ENCODE measurements around the gene NFATC2IP. TPM values are rescaled to one million over a fixed set of nuclear protein-coding genes. Genes with fewer than 3 reads are reported as not detected.

NFATC2IP gene
- polyA plus RNA-seq, 1 donor (not counting 4 experiments of a cell fraction or from before 2014, with no cell fraction given): 56.5 TPM

DNA sequence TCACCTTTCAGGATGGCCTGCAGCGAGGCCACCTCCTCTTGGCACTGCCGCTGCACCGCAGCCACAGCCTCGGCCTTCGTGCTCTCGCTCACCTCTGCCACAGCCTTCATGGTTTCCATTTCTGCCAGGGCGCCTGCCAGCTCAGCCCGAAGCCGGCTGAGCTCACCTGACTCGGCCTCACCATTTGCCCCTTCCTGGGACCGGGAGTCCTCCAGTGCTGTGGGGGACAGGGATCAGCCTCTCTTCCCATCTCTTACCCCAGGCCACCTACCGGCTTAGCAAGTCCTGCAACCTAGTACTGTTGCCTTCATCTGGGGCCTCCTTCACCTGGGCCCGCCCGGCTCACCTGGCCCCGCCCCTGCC, 26.4 kb upstream of the NFATC2IP start:
- Histone ChIP-seq H3K4me2 (ENCODE audit: control insufficient read depth, extremely low read depth, insufficient read depth, low read depth, low read length) (peak overlapping the region; percentile 94), H3K9me1 (ENCODE audit: control insufficient read depth, extremely low read depth, insufficient read depth, low read length) (no peaks in the 10 kb centered on the region), H3K79me2 (ENCODE audit: control insufficient read depth, insufficient read depth, low read length) (peaks cover 3% of the 10 kb centered on the region), H3K9me3 (ENCODE audit: control insufficient read depth, low read depth, low read length) (no peaks in the 10 kb centered on the region), H4K20me1 (ENCODE audit: control insufficient read depth, extremely low read depth, insufficient read depth, low read length) (no peaks in the 10 kb centered on the region), H3K27ac (ENCODE audit: control insufficient read depth, insufficient read depth, low read length) (peak overlapping the region; percentile 60), H3K36me3 (ENCODE audit: control insufficient read depth in 2 of 2, extremely low read depth in 1 of 2, insufficient read depth in 2 of 2, low read length in 2 of 2) (peaks cover 0 to 5% of the 10 kb centered on the region in 2 experiments), H3K9ac (ENCODE audit: control insufficient read depth, extremely low read depth, insufficient read depth, low read length) (peak overlapping the region; percentile 69), H2AFZ (ENCODE audit: control insufficient read depth, low read length) (peak overlapping the region; percentile 91), H3K27me3 (ENCODE audit: control insufficient read depth, extremely low read depth, insufficient read depth, low read length) (no peaks in the 10 kb centered on the region), H3K4me1 (ENCODE audit: control insufficient read depth, extremely low read depth, insufficient read depth, low read length) (peaks cover 8% of the 10 kb centered on the region), H3K4me3 (ENCODE audit: control insufficient read depth in 2 of 3, extremely low read depth in 1 of 3, insufficient read depth in 2 of 3, low read depth in 1 of 3, low read length in 3 of 3) (peak overlapping the region; percentile 68 to 75 (median 73))
- FAIRE-seq (no peak), DNase-seq (ENCODE audit: low read depth, low spot score) (no peak)
- peak; percentile 29 to 64 (median 48) for TF ChIP-seq CTCF (optimal IDR thresholded peaks at IDR 0.05 in 1 of 3, IDR thresholded peaks at IDR 0.05 in 1 of 3, conservative IDR thresholded peaks at IDR 0.05 in 1 of 3; ENCODE audit: extremely low read depth in 1 of 3, insufficient read depth in 2 of 3, low read length in 3 of 3)
- TF ChIP-seq EZH2 (IDR thresholded peaks at IDR 0.05; ENCODE audit: low read length): no peak
- dilution Hi-C loops (cut with MboI; ENCODE audit: extremely low pct_ligation_motif_present, low sequenced_read_pairs): no loop called here

GRCh38 chr16:28924762-28925385, 25.9 kb upstream of the NFATC2IP start, which contains the start of gene RABEP2:
Gene RABEP2 (minus strand): TSS chr16:28925238. CDS start chr16:28925163, 75 bp downstream.
- Histone ChIP-seq H3K9me1 (ENCODE audit: control insufficient read depth, extremely low read depth, insufficient read depth, low read length) (no peaks in the 10 kb centered on the region), H2AFZ (ENCODE audit: control insufficient read depth, low read length) (peak within 1 kb of the TSS; percentile 94), H3K27me3 (ENCODE audit: control insufficient read depth, extremely low read depth, insufficient read depth, low read length) (no peaks in the 10 kb centered on the region), H3K4me2 (ENCODE audit: control insufficient read depth, extremely low read depth, insufficient read depth, low read depth, low read length) (peak within 1 kb of the TSS; percentile 99), H3K27ac (ENCODE audit: control insufficient read depth, insufficient read depth, low read length) (peak within 1 kb of the TSS; percentile 84), H3K9ac (ENCODE audit: control insufficient read depth, extremely low read depth, insufficient read depth, low read length) (peak within 1 kb of the TSS; percentile 93), H3K9me3 (ENCODE audit: control insufficient read depth, low read depth, low read length) (no peaks in the 10 kb centered on the region), H3K4me1 (ENCODE audit: control insufficient read depth, extremely low read depth, insufficient read depth, low read length) (peaks cover 8% of the 10 kb centered on the region), H4K20me1 (ENCODE audit: control insufficient read depth, extremely low read depth, insufficient read depth, low read length) (no peaks in the 10 kb centered on the region), H3K36me3 (ENCODE audit: control insufficient read depth in 2 of 2, extremely low read depth in 1 of 2, insufficient read depth in 2 of 2, low read length in 2 of 2) (peaks cover 0 to 2% of the 10 kb centered on the region in 2 experiments), H3K4me3 (ENCODE audit: control insufficient read depth in 2 of 3, extremely low read depth in 1 of 3, insufficient read depth in 2 of 3, low read depth in 1 of 3, low read length in 3 of 3) (peak within 1 kb of the TSS; percentile 75 to 90 (median 90)), H3K79me2 (ENCODE audit: control insufficient read depth, insufficient read depth, low read length) (peaks cover 3% of the 10 kb centered on the region)
- no peak for TF ChIP-seq EZH2 (IDR thresholded peaks at IDR 0.05; ENCODE audit: low read length)
- TF ChIP-seq CTCF (optimal IDR thresholded peaks at IDR 0.05 in 1 of 3, IDR thresholded peaks at IDR 0.05 in 1 of 3, conservative IDR thresholded peaks at IDR 0.05 in 1 of 3; ENCODE audit: extremely low read depth in 1 of 3, insufficient read depth in 2 of 3, low read length in 3 of 3): no peak
- dilution Hi-C loops (cut with MboI; ENCODE audit: extremely low pct_ligation_motif_present, low sequenced_read_pairs): no loop called here
- DNase-seq (ENCODE audit: low read depth, low spot score) (peak; percentile 89), FAIRE-seq (no peak)
